Measurements from ENCODE around the gene NRXN3.

NRXN3 gene

DNA sequence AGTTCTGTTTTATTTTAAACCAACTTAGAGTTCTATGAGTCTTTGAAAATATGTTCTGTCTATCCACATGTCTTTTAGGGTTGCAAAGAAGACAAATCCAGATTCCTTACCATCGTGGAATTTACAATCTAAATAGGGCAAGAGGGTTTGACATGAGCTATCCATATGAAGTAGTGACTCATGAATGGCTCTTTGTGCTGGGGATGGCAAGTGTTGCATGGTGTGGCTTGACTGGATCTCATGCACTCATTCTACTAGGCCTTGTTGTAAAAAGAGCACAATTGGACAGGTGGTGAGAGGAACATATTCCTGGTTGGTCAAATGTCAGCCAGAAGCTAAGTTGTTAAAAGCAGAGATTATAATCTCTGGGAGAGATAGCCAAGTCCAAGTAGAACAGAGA is 1532.0 kb downstream of the NRXN3 start:
- in situ Hi-C loops (cut with HindIII; ENCODE audit: low pct_unique_long_range_greater_than_20kb, low sequenced_read_pairs), result no loop called here
- no peak for TF ChIP-seq JUND (IDR thresholded peaks at IDR 0.05; ENCODE audit: low read depth)
- no peak for DNase-seq (ENCODE audit: low read depth in 1 of 2, low spot score in 1 of 2)

DNA sequence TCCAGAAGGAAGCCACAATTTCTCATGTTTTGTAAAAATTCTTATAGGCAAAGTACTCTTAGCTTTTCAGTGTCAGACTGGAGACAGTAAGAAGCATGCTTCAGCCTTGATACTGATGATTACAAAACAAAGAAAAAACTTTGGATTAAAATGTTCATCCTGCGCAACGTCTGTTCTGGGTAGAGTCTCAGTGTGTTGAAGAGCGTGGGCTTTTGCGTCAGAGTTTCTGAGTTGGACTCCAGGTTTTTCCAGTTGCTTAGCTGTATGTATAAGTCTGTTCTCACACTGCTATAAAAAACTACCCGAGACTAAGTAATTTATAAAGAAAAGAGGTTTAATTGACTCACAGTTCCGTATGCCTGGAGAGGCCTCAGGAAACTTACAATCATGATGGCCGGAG is 1533.0 kb downstream of the NRXN3 start:
- in situ Hi-C loops (cut with HindIII; ENCODE audit: low pct_unique_long_range_greater_than_20kb, low sequenced_read_pairs), result no loop called here
- no peak for TF ChIP-seq JUND (IDR thresholded peaks at IDR 0.05; ENCODE audit: low read depth)
- DNase-seq (ENCODE audit: low read depth in 1 of 2, low spot score in 1 of 2), result no peak

DNA sequence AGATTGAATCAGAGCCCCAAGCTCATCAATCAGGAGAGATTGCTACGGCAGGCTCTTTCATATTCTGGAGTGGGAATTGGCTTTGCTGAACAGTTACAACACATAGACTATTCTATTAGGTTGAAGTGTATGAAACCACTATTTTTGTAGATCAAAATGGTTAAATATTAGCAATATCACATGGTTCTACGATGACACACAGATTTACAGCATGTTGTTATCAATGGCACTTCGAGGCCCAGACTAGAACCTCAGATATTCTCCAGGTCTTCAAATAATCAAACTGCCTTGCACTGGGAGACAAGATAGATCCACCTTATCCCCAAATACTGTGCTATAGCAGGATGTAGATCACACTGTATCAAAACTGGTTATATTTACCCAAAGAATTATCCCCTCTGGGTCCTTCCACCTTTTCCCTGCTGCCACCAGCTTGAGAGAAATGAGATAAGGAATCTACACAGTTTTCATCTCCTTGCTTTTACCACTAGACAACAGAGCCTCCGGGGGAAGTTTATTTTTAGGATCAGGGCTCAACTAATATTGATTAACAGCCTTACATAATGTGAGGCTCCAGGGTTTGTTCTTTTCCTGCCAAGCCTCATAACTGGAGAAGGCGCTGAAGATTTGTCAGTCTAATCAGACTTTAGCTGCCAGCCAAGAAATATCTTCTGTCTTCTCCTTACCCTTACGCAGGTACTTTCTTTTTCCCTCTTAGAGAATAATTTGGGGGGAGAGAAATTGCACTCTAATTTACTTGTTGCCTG is 1534.1 kb downstream of the NRXN3 start:
- no peak for TF ChIP-seq JUND (IDR thresholded peaks at IDR 0.05; ENCODE audit: low read depth)
- in situ Hi-C loops (cut with HindIII; ENCODE audit: low pct_unique_long_range_greater_than_20kb, low sequenced_read_pairs), result no loop called here
- DNase-seq (ENCODE audit: low read depth in 1 of 2, low spot score in 1 of 2), result no peak

GRCh38 chr14:79705126-79705894 is 1535.1 kb downstream of the NRXN3 start:
- no peak for TF ChIP-seq JUND (IDR thresholded peaks at IDR 0.05; ENCODE audit: low read depth)
- DNase-seq (ENCODE audit: low read depth in 1 of 2, low spot score in 1 of 2), result no peak
- in situ Hi-C loops (cut with HindIII; ENCODE audit: low pct_unique_long_range_greater_than_20kb, low sequenced_read_pairs), result no loop called here

DNA sequence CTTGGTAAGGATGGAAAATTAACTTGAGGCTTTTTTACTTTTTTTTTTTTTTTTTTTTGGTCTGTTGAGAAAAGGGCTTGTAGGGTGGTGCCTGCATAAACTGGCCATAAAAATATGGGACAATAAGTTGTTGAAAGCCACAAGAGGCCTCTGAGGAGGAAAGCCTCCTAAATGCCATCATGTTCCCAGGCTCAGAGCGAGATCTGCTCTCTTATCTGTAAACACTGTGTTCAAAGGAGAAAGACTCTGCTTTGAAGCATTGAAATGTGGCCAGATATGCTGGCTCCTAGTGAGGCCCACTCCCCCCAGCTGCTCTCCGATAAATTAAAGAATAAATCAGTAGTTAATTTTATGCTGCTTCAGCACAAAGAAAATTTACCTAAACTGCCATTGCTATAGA is 1536.2 kb downstream of the NRXN3 start:
- no peak for DNase-seq (ENCODE audit: low read depth in 1 of 2, low spot score in 1 of 2)
- in situ Hi-C loops (cut with HindIII; ENCODE audit: low pct_unique_long_range_greater_than_20kb, low sequenced_read_pairs), result no loop called here
- no peak for TF ChIP-seq JUND (IDR thresholded peaks at IDR 0.05; ENCODE audit: low read depth)

DNA sequence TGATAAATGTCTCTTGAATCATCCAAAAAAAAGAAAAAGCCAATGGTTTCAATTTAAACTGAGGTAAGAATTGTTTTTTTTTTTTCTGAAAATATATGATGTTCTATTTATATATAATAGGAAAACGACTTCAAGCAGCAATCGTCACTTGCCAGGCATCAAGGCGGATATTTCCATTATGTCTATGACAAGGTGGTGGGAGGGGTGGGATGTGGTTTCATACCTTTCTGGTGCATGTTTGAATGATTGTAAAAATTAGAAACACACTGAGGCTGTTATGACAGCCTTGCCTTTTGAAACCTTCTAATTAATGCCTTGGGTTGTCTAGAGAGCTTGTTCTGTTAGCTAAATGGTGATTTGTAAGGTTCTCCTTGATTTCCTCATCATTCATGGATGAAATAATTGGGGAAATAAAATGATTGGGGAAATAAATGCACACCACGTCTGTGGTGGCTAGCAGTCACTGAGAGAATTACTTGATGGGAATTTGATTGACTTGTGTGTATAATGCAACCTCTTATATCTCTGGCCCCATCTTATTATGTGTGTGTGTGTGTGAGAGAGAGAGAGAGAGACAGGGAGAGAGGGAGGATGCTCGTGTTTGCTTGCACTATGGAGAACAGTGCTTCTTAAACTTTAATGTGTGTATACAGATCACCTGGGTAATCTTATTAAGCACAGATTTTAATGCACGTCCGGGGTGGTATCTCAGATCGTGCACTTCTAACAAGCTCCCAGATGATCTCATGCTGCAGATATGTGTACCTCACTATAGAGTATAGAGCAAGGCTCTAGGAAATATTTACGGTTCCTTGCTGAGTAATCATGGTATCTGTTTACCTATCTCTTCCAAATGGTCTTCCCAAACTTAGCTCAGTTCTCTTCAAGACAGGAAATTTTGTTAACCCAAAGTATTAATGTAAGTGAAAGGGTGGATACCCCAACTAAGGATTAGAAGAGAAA is 1538.5 kb downstream of the NRXN3 start:
- in situ Hi-C loops (cut with HindIII; ENCODE audit: low pct_unique_long_range_greater_than_20kb, low sequenced_read_pairs), result no loop called here
- TF ChIP-seq JUND (IDR thresholded peaks at IDR 0.05; ENCODE audit: low read depth), result no peak
- DNase-seq (ENCODE audit: low read depth in 1 of 2, low spot score in 1 of 2), result no peak

- no peak for DNase-seq (ENCODE audit: low read depth in 1 of 2, low spot score in 1 of 2)
- TF ChIP-seq JUND (IDR thresholded peaks at IDR 0.05; ENCODE audit: low read depth), result no peak
Measured at GRCh38 chr14:79709573-79709972, 1539.4 kb downstream of the NRXN3 start.

GRCh38 chr14:79712302-79712950 is 1542.3 kb downstream of the NRXN3 start:
- in situ Hi-C loops (cut with HindIII; ENCODE audit: low pct_unique_long_range_greater_than_20kb, low sequenced_read_pairs), result no loop called here
- no peak for TF ChIP-seq JUND (IDR thresholded peaks at IDR 0.05; ENCODE audit: low read depth)
- no peak for DNase-seq (ENCODE audit: low read depth in 1 of 2, low spot score in 1 of 2)

More at GRCh38 chr14:79709573-79709972, 1539.4 kb downstream of the NRXN3 start:
- in situ Hi-C loops (cut with HindIII; ENCODE audit: low pct_unique_long_range_greater_than_20kb, low sequenced_read_pairs), result no loop called here

DNA sequence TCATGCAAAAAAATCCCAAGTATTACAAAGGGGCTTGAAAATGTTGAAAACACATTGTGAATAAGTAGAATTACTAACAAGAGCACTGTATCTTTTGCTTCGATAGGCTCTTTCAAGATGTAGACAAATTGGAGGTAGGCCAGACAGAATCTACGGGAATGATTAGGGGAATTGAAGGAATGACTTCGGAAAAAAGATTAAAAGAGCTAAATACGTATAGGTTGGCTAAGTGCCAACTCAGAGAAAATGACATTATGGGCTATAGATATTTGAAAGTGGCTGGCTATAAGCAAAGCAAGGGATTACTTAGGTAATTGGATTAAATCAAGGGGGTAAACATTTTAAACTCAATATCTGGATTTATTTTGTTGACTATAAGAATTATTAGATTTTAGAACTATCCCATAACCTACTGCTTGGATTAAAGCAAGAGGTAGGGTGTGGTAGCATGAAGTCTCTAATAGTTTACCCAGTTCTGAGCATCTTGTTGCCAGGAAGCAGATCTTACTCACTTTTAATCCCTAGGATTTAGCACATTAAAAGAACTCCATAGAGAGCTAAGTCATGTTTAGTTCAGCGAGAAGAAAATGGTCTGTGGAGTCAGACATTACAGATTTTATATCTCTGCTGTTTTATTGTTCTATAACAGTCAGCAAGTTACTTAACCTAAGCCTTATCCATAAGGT is 1551.4 kb downstream of the NRXN3 start:
- no peak for TF ChIP-seq JUND (IDR thresholded peaks at IDR 0.05; ENCODE audit: low read depth)
- DNase-seq (ENCODE audit: low read depth in 1 of 2, low spot score in 1 of 2), result no peak
- in situ Hi-C loops (cut with HindIII; ENCODE audit: low pct_unique_long_range_greater_than_20kb, low sequenced_read_pairs), result no loop called here

DNA sequence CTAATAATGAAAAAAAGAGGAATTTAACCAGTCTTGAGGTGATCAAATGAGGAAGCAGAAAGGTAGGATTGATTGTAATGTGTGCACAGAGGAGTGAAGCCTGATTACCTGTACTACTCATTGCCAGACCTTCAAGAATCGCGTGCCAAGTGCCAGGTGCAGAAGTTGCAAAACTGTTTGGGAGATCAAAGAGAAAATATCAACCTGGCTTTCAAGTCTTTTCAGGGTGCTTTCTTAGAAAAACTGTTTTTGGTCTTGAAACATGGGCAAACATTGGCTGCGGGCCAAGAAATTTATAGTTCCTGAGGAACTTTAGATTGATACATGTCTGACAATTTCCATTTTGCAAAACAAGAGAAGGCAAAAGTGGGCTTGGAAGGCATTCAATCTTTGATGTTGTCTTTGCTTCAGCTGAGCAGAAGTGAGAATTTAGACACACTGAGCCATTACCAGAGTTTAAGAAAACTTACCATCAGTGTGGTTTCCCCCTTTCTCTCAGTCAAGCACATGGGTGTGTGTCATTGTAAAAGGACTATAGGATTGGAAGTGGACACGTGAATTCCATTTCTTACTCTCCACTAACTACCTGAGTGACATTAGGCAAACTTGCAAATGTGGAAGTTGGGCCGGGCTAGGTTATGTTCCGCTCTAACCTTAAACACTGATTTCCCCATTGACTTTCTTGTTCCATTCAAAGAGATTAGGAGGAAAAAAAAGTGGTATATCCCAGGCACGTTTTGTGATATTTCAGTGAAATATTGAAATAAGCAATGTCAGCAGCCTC is 1555.0 kb downstream of the NRXN3 start:
- TF ChIP-seq JUND (IDR thresholded peaks at IDR 0.05; ENCODE audit: low read depth), result no peak
- in situ Hi-C loops (cut with HindIII; ENCODE audit: low pct_unique_long_range_greater_than_20kb, low sequenced_read_pairs), result no loop called here
- DNase-seq (ENCODE audit: low read depth in 1 of 2, low spot score in 1 of 2), result no peak

- no peak for TF ChIP-seq JUND (IDR thresholded peaks at IDR 0.05; ENCODE audit: low read depth)
- in situ Hi-C loops (cut with HindIII; ENCODE audit: low pct_unique_long_range_greater_than_20kb, low sequenced_read_pairs), result no loop called here
- DNase-seq (ENCODE audit: low read depth in 1 of 2, low spot score in 1 of 2), result no peak
Measured at GRCh38 chr14:79727900-79728299, 1557.7 kb downstream of the NRXN3 start.

Data from T47D (cell line).